Brain microvascular endothelial cell (primary cell): Measurements from ENCODE around the gene THADA.

Experiments
- DNase-seq: peaks from one replicate; pipeline ENCODE4 v3.0.0-alpha.2; 2020
- H3K27ac ChIP-seq: fragments of 250-450 bp; sonication (Bioruptor Pico); 2 replicates; pipeline ENCODE4 v1.5.1; 2020; ENCODE audit warnings: mild to moderate bottlenecking, moderate library complexity
- H3K27me3 ChIP-seq: fragments of 250-450 bp; sonication (Bioruptor Pico); replicated peaks from 2 replicates; pipeline ENCODE4 v1.5.1; 2020; ENCODE audit warnings: mild to moderate bottlenecking
- H3K36me3 ChIP-seq: fragments of 250-450 bp; sonication (Bioruptor Pico); replicated peaks from 2 replicates; pipeline ENCODE4 v1.5.1; 2020; ENCODE audit warnings: mild to moderate bottlenecking
- H3K4me3 ChIP-seq: 2 replicates; pipeline ENCODE4 v1.5.1; 2011; ENCODE audit warnings: low read depth, mild to moderate bottlenecking, control low read depth, low read length, moderate library complexity
- CTCF ChIP-seq: IDR thresholded peaks from 2 replicates; pipeline ENCODE4 v1.5.1; 2011; ENCODE audit warnings: low read depth, mild to moderate bottlenecking, moderate library complexity, low read length, control low read depth, inconsistent platforms; ENCODE audit errors: missing control alignments
- in situ Hi-C: cut with HindIII; loops from 2 replicates; pipeline ENCODE4 v1.10.0; 2017; ENCODE audit warnings: low sequenced_read_pairs, low pct_ligation_motif_present

THADA gene

GRCh38 chr2:43183743-43184142 is 412.1 kb downstream of the THADA start:
- Histone ChIP-seq H3K36me3 (no peaks in the 10 kb centered on the region), H3K4me3 (no peak overlapping the region), H3K27ac (no peak overlapping the region), H3K27me3 (no peaks in the 10 kb centered on the region)
- no peak for DNase-seq
- in situ Hi-C loops: no loop called here
- TF ChIP-seq CTCF: no peak

- H3K36me3 ChIP-seq: no peaks in the 10 kb centered on the region
- no peak for DNase-seq
- H3K4me3 ChIP-seq: no peak overlapping the region
- in situ Hi-C loops: no loop called here
- no peak overlapping the region for H3K27ac ChIP-seq
- no peak for TF ChIP-seq CTCF
- H3K27me3 ChIP-seq: no peaks in the 10 kb centered on the region
Measured at GRCh38 chr2:43180897-43181296, 414.9 kb downstream of the THADA start.
